Measurements from ENCODE around the gene TIMP2. TPM values are rescaled to one million over a fixed set of nuclear protein-coding genes. Genes with fewer than 3 reads are reported as not detected.
"Not testable (repeated sequence)": the region's sequence is repeated elsewhere in the genome, so short reads cannot be mapped to it uniquely, and the experiment has no call there.

Gene TIMP2
- total RNA-seq, 2 experiments from 2014 or later = 6.2 to 7.0 TPM

GRCh38 chr17:78905116-78905515, 20.1 kb downstream of the TIMP2 start:
- DNase-seq (no peak), ATAC-seq (ENCODE audit: poor library complexity) (no peak)
- H3K36me3 ChIP-seq (ENCODE audit: insufficient read depth, low read length) = no peaks in the 10 kb centered on the region
- H3K4me3 ChIP-seq (ENCODE audit: low read length) = no peak overlapping the region
- POLR2A ChIA-PET = no interaction called here
- Mint-ChIP-seq H3K4me3 (no peak overlapping the region), H3K36me3 (ENCODE audit: low read depth) (no peaks in the 10 kb centered on the region), H3K27me3 (no peaks in the 10 kb centered on the region), H3K27ac (no peak overlapping the region), H3K9me3 (no peaks in the 10 kb centered on the region), H3K4me1 (ENCODE audit: low read depth) (peaks cover 5% of the 10 kb centered on the region)
- no peak for TF ChIP-seq CTCF (IDR thresholded peaks at IDR 0.05)
- CTCF ChIA-PET = no interaction called here
- H3K27me3 ChIP-seq (ENCODE audit: control insufficient read depth in 1 of 2, insufficient read depth in 2 of 2, low read length in 2 of 2) = no peaks in the 10 kb centered on the region
- H3K27ac ChIP-seq (ENCODE audit: low read depth in 1 of 2, low read length in 2 of 2) = no peak overlapping the region
- H3K9me3 ChIP-seq (ENCODE audit: control insufficient read depth in 1 of 2, insufficient read depth in 1 of 2, low read length in 2 of 2) = no peaks in the 10 kb centered on the region
- H3K4me1 ChIP-seq (ENCODE audit: insufficient read depth, low read length) = peaks cover 5% of the 10 kb centered on the region
- intact Hi-C loops (cut with DNase I, micrococcal nuclease) = no loop called here

GRCh38 chr17:78904371-78904770, 20.8 kb downstream of the TIMP2 start:
- CTCF ChIA-PET = no interaction called here
- Mint-ChIP-seq H3K9me3 (no peaks in the 10 kb centered on the region), H3K4me3 (no peak overlapping the region), H3K4me1 (ENCODE audit: low read depth) (peaks cover 5% of the 10 kb centered on the region), H3K36me3 (ENCODE audit: low read depth) (no peaks in the 10 kb centered on the region), H3K27ac (no peak overlapping the region), H3K27me3 (no peaks in the 10 kb centered on the region)
- POLR2A ChIA-PET = no interaction called here
- no peak for TF ChIP-seq CTCF (IDR thresholded peaks at IDR 0.05)
- no peaks in the 10 kb centered on the region for H3K27me3 ChIP-seq (ENCODE audit: control insufficient read depth in 1 of 2, insufficient read depth in 2 of 2, low read length in 2 of 2)
- no peaks in the 10 kb centered on the region for H3K36me3 ChIP-seq (ENCODE audit: insufficient read depth, low read length)
- ATAC-seq (ENCODE audit: poor library complexity) (no peak), DNase-seq (no peak)
- intact Hi-C loops (cut with DNase I, micrococcal nuclease) = no loop called here
- H3K4me3 ChIP-seq (ENCODE audit: low read length) = no peak overlapping the region
- peaks cover 5% of the 10 kb centered on the region for H3K4me1 ChIP-seq (ENCODE audit: insufficient read depth, low read length)
- H3K27ac ChIP-seq (ENCODE audit: low read depth in 1 of 2, low read length in 2 of 2) = no peak overlapping the region
- H3K9me3 ChIP-seq (ENCODE audit: control insufficient read depth in 1 of 2, insufficient read depth in 1 of 2, low read length in 2 of 2) = no peaks in the 10 kb centered on the region

DNA sequence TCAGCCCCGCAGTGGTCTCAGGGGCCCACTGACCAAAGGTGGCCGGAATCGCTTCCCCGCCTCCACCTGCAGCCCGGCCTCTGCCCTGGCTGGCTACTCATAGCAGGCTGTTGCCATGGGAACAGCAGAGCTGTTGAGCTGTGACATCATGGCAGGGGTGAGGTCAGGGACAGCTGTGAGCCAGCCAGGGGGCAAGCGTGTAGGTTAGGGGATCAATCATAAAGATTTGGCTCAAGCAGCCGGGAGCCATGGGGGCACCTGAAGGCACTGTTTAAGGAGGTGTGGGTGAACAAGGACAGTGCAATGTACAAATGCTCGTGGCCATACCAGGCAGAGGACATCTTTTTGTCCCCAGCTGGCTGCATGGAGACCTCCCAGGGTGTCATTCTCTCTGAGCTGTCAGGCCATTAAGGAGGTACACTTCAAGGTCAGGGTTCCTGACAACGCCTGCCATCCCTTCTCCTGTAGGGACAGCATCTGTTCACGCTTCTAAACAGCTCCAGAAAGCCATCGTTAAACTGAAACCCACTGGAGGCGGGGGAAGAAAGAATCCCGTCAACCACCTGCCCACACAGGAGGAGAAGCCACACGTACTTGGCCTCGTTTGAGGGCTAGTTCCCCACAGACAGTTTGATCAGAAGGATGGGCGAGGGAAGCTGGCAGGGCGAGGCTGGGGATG, 21.9 kb downstream of the TIMP2 start, which contains the start of gene CEP295NL:
Gene CEP295NL (minus strand): TSS at position 101 of the 679 bp plus-strand sequence. CDS start 1,373 bp downstream, outside the sequence.
- ATAC-seq (ENCODE audit: poor library complexity) (no peak), DNase-seq (no peak)
- Histone ChIP-seq H3K27me3 (ENCODE audit: control insufficient read depth in 1 of 2, insufficient read depth in 2 of 2, low read length in 2 of 2) (no peaks in the 10 kb centered on the region), H3K4me1 (ENCODE audit: insufficient read depth, low read length) (peaks cover 5% of the 10 kb centered on the region), H3K4me3 (ENCODE audit: low read length) (no peak within 1 kb of the TSS), H3K9me3 (ENCODE audit: control insufficient read depth in 1 of 2, insufficient read depth in 1 of 2, low read length in 2 of 2) (no peaks in the 10 kb centered on the region), H3K36me3 (ENCODE audit: insufficient read depth, low read length) (no peaks in the 10 kb centered on the region), H3K27ac (ENCODE audit: low read depth in 1 of 2, low read length in 2 of 2) (no peak within 1 kb of the TSS)
- Mint-ChIP-seq H3K27me3 (no peaks in the 10 kb centered on the region), H3K4me3 (no peak within 1 kb of the TSS), H3K27ac (no peak within 1 kb of the TSS), H3K9me3 (no peaks in the 10 kb centered on the region), H3K4me1 (ENCODE audit: low read depth) (peaks cover 5% of the 10 kb centered on the region), H3K36me3 (ENCODE audit: low read depth) (no peaks in the 10 kb centered on the region)
- TF ChIP-seq CTCF (IDR thresholded peaks at IDR 0.05) = no peak
- intact Hi-C loops (cut with DNase I, micrococcal nuclease) = no loop called here
- ChIA-PET POLR2A (no interaction called here), CTCF (no interaction called here)

DNA sequence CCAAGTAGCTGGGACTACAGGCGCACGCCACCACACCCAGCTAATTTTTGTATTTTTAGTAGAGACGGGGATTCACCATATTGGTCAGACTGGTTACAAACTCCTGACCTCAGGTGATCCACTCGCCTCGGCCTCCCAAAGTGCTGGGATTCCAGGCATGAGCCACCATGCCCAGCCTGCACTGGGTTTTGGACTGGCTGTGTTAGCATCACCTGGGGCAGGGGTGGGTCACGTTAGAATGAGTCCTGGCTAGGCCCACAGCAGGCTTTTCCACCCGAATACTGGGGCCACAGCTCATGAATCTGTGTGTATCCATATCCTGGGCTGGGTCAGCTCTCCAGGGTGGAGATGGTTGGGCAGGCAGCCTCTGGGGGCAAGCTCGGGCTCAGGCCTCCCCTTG, 23.0 kb downstream of the TIMP2 start:
- CTCF ChIA-PET; POLR2A ChIA-PET; H3K27ac ChIP-seq (ENCODE audit: low read depth in 1 of 2, low read length in 2 of 2); H3K4me3 ChIP-seq (ENCODE audit: low read length); H3K27me3 Mint-ChIP-seq; H3K4me1 Mint-ChIP-seq (ENCODE audit: low read depth); intact Hi-C loops (cut with DNase I, micrococcal nuclease); ATAC-seq (ENCODE audit: poor library complexity); H3K9me3 Mint-ChIP-seq; DNase-seq; H3K9me3 ChIP-seq (ENCODE audit: control insufficient read depth in 1 of 2, insufficient read depth in 1 of 2, low read length in 2 of 2); H3K27ac Mint-ChIP-seq; H3K27me3 ChIP-seq (ENCODE audit: control insufficient read depth in 1 of 2, insufficient read depth in 2 of 2, low read length in 2 of 2); H3K4me1 ChIP-seq (ENCODE audit: insufficient read depth, low read length); H3K36me3 Mint-ChIP-seq (ENCODE audit: low read depth); H3K36me3 ChIP-seq (ENCODE audit: insufficient read depth, low read length); H3K4me3 Mint-ChIP-seq: not testable (repeated sequence)
